Stimulated activated CD4-positive, alpha-beta T cell treated with anti-CD3 and anti-CD28 coated beads, Interleukin-15, amount 100 ng/mL, for 24 hours (primary cell): ENCODE measurements around the gene EVX1.

Experiments
- DNase-seq: peaks from one replicate; pipeline ENCODE4 v3.0.0-alpha.2; 2020

EVX1 gene

DNA sequence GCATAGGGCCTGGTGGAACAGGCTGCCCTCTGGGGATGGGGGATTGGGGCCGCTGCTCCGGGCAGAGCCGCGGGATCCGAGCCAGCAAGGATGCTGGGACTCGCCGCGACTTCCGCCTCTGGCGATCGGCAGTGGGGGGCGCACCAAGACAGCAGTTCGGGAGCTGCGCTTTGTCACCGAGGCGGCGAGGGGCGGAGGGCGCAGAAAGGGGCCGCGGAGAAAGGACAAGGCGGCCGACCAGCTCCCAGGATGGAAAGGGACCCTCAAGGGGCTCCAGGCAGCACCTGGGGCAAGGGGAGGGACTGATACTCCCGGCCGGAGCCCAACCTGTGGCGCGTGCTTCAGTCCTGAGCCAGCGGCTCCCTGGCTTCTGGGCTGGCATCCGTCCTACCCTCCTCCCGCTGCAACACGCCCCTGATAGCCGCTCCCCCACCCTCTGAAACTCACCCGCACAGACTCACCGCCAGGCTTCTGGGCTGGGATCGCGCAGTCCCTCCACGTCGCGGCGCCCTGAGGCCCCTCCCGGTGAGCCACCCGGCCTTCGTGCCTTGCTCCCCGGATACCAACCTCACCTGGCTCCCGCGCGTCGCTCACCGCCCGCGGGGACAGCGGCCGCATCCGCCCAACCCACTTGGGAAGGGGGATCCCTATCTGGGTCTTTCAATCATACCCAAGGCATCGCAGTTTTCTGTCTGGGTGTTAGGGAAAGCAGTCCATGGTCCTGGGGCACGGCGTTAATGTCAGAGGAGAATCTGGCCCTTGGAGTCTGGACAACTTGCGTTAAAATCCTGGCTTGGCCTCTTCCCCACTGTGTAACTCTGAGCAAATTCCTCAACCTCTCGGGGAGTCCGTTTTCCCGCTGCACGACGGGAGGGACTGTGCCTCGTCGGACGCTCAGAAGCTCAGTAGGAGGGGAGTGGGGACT lies 7.0 kb upstream of the EVX1 start:
- peak; percentile 44 for DNase-seq

- DNase-seq = no peak
These were observed 4.8 kb upstream of the EVX1 start for GRCh38 chr7:27237735-27238334.

- DNase-seq = no peak
These were observed 3.6 kb upstream of the EVX1 start for GRCh38 chr7:27238979-27239386.

- DNase-seq = no peak
These were observed 3.1 kb upstream of the EVX1 start for GRCh38 chr7:27239387-27240014.

DNA sequence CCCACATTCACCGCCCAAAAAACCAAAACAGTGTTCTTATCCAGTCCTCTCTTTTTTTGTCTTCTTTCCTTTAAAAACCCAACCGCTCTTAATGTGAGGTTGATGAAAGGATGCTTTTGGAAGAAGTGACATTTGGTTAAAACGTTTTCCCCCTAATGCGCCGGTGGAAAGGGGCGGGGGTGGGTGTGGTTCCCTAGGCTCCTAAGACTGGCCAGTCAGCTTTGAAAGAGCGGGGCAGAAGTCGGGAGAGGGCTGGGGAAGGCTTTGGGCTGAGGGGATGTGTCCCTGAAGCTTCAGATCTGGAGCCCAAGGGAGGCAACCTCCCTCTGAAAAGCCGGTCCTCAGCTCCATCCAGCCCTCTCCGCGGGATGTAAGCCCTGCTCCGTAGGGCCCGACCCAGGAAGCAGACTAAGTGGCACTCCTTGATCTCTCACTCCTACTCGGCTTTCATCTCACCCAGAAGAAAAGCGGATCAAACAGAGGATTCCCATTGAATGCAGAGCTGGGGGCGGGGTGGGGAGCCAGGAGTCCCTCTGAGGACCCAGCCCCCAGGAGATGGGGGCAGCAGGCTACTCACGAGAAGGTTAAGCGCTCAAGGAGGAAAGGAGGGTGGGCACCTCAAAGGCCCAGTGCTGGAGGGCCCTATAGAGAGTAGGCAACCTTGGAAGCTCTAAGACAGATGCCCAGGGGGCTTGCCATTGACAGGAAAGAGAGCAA lies 2.4 kb upstream of the EVX1 start:
- no peak for DNase-seq

GRCh38 chr7:27241189-27242056 lies 1.2 kb upstream of the EVX1 start:
- no peak for DNase-seq

DNA sequence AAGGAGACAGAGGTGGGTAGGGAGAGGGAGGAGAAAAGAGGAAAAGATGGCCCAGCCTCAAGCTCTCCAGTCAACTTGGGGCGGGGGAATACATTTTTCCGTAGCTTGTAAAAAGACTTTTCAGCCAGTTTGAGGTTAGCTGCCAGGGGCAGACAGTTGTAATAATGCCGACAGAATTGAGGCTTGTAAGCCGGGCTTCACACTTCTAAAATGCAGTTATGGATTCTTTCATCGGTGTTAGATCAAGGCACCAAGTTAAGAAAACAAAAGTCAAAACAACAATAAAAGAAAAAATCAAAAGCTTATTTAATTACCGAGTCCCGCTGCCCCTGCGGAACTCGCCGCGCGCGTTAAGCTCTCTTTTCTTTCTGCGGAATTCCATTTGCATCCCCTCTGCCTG lies 448 bp upstream of the EVX1 start:
- DNase-seq = no peak

DNA sequence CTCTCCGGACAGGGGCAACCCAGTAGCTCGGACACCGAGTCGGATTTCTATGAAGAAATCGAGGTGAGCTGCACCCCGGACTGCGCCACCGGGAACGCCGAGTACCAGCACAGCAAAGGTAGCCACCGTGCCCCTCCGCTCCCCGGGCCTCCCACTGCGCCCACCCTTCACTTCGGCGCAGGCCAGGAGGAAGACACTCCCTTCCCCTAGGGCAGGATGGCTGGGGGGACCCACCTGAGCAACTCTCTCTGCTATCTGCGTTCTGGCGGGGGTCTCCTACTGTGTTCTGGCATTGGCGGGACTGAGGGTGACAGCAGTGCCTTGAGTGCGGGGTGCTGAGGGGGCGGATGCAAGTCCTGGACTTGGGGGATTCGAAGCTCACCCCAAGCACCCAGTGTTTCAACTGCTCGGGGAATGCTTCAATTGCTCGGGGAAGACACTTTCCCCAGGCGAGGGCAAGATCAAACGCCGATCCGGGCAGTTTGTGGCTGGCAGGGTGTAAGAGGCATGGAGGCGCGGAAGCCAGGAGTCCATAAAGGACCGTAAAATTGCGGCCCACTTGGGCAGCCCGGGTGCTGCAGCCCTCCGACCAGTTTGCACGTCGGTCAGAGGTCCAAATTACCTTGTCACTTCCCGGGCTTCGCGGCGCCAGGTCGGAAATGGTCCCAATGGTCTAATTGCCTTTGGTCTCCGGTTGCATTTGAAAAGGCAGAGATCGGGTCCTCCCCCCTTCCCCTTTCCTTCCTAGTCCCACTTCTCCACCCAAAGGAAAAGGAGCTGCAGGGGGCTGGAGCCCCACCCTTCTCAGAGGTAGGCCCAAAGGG lies 950 bp downstream of the EVX1 start:
- no peak for DNase-seq

- DNase-seq = no peak
These were observed 2.0 kb downstream of the EVX1 start for GRCh38 chr7:27244488-27245123.

DNA sequence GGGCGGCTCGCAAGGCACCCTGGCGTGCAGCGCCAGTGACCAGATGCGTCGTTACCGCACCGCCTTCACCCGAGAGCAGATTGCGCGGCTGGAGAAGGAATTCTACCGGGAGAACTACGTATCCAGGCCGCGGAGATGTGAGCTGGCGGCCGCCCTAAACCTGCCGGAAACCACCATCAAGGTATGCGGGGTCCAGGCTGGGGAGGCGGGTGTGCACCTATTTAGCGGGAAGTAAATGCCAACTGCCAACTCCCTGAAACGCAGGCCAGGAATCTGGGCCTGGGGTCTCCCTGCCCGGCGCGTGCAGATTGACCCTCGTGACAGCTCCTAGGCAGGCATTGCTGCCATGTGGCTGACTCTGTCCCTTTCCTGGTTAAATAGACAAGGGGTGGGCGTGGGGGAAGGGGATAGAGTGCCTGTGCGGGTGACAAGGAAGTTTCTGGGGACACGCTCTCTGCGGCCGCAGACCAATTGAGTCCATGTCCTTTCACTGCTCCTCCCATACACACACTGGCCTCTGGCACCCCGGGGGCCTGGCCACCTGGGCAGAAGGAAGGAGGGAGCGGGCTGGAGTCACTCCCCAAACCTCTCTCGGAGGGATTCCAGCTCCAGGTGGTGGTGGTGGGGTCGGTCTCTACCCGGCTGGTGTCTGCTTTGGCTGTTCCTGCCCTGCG lies 2.7 kb downstream of the EVX1 start:
- no peak for DNase-seq

DNA sequence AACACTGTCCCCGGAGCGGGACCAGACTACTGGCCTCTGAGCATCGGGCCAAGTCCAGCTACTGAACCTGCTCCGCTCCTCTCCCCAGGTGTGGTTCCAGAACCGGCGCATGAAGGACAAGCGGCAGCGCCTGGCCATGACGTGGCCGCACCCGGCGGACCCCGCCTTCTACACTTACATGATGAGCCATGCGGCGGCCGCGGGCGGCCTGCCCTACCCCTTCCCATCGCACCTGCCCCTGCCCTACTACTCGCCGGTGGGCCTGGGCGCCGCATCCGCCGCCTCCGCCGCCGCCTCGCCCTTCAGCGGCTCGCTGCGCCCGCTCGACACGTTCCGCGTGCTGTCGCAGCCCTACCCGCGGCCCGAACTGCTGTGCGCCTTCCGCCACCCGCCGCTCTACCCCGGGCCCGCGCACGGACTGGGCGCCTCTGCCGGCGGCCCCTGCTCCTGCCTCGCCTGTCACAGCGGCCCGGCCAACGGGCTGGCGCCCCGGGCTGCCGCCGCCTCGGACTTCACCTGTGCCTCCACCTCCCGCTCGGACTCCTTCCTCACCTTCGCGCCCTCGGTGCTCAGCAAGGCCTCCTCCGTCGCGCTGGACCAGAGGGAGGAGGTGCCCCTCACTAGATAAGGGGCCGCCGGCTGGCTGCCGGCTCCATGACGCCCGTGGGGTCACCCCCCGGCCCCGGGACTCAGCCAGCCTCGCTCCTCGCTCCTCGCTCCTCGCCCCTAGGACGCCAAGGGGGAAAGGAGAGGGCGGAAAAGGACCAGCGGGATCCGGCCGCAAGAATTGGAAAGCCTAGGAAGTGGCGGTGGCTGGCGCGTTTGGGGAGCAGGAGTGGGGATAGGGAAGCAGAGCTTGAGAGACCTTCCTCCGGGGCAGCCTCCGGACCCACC lies 3.4 kb downstream of the EVX1 start:
- DNase-seq = no peak

GRCh38 chr7:27247000-27247399 lies 4.4 kb downstream of the EVX1 start:
- no peak for DNase-seq

DNA sequence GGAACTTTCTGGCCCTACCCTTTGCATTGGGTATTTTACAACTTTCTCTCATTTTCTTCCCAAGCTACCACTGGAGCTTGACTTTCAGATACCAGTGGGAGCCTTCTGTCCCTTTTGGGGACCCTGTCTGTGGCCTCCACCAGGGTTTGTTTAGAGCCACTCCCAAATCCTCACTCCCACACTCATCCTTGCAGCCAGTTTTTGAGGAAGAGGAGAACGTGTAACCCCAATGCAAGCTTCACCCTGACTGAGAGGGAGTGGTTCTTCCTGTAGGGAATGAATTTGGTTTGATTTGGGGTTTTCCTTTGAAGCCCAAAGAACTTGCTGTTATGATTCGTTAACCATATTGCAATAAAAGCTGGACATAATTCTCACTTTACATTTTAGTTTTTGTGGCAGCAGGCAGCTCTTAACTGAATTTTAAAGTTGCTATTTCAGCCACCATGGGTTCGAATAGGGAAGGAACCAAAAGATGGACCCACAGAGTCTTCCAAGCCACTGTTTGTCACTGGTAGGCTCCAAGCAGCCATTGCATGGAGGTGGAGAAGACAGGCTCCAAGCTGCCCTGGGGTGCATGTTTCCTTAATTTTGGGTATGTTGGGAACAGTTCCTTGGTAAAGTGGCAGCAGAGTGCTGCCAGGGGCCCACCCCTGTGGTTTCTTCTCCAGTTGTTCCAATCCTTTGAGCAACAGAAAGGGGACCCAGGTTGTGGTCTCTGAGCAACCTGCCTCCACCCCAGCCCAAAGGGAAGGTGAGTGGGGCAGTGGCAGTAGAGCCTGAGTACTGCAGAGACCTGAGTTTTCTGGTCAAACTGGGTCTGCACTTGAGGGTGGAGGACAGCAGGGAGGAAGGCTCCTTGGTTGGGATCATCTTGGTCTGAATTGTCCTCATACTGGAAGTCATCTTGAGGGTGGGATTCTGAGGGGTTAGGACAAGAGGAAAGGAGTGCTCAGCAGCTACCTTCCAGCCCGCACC lies 5.1 kb downstream of the EVX1 start:
- DNase-seq = no peak

DNA sequence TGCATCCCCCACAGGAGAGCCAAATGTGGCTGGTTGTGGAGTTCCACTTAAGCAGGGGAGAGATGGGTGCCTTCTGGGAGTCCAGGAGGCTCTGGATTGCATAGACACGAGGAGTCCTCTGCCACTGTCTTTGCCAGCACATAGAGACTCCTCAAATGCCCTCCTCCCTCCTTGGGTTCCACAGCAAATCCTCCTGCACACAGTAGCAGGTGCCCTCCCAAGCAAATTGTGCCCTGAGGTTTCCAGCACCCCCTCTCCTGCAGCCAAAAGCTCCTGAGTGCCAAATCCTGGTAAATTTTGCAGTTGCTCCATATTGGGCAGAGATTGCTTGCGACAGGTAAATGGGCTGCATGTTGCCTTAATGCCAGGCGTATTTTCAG lies 5.8 kb downstream of the EVX1 start:
- DNase-seq = no peak

DNA sequence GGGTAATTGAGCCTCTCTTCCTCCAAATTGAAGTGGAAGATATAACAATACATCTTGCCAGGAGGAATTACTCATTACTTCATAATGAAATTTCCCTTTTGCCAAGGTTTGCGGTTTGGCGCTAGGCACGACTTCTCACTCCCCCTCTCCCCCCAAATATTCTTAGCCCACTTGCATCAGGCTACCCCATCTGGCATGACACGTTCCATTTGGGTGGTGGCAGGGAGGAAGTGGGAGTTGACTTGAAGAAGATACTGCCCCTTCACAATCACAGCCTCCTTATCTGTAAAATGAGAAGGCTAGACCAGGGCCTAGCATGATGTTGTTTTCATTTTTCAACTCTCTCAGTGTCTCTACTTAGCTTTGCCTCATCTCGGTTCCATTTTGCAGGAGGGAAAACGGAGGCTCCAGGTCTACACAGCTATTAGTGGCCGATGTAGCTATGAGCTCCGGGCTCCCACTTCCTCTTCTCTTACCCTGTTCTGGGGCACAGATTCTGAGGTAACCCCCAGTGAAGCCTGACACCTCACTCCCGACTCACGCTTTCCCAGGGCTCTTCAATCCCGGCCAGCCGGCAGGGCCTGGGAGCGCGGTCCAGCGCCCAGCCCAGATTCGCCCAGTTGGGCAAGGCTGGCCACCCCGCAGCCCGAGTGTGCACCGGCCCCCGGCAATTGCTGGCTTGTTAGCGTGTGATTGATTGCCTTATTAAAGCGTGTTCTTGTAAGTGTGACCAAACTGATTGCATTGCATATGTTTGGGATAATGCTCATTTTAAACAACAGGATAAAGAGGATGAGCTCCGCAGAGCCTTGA lies 6.5 kb downstream of the EVX1 start:
- DNase-seq = no peak

- no peak for DNase-seq
These were observed 7.3 kb downstream of the EVX1 start for GRCh38 chr7:27249724-27250556.
